ENCODE data around the gene ZDHHC8. TPM values are rescaled to one million over a fixed set of nuclear protein-coding genes. Genes with fewer than 3 reads are reported as not detected.

The ZDHHC8 gene
- total RNA-seq, 1 experiment from 2014 or later, result 51.7 TPM

GRCh38 chr22:20107471-20107901 is 24.1 kb upstream of the ZDHHC8 start:
- Histone ChIP-seq H4K20me1 (ENCODE audit: control insufficient read depth, insufficient read depth, insufficient read length) (no peaks in the 10 kb centered on the region), H2BK12ac (ENCODE audit: insufficient read length, low read depth, low read length) (no peak overlapping the region), H2AK5ac (ENCODE audit: insufficient read length, low read length) (no peak overlapping the region), H3K4me1 (ENCODE audit: insufficient read depth, low read length) (no peaks in the 10 kb centered on the region), H2BK15ac (ENCODE audit: low read depth, low read length) (no peak overlapping the region), H4K5ac (ENCODE audit: insufficient read length, low read depth, low read length) (no peak overlapping the region), H3K18ac (ENCODE audit: insufficient read length, low read depth, low read length) (no peak overlapping the region), H3K56ac (ENCODE audit: insufficient read length, low read depth, low read length) (no peak overlapping the region), H3K14ac (ENCODE audit: insufficient read depth, low read length) (no peak overlapping the region), H3K4me2 (ENCODE audit: insufficient read depth, insufficient read length, low read length) (no peak overlapping the region), H3K9me3 (ENCODE audit: control insufficient read depth, low read depth, low read length) (no peaks in the 10 kb centered on the region), H3K9ac (ENCODE audit: extremely low read depth, insufficient read length, low read length) (no peak overlapping the region), H3K4ac (ENCODE audit: low read depth, low read length) (no peak overlapping the region), H2BK120ac (ENCODE audit: low read depth, low read length, poor library complexity, severe bottlenecking) (no peak overlapping the region), H3K23ac (ENCODE audit: insufficient read length, low read depth, low read length) (no peak overlapping the region), H3K27ac (ENCODE audit: insufficient read length, low read depth, low read length) (no peak overlapping the region), H2BK20ac (ENCODE audit: low read depth, low read length, poor library complexity, severe bottlenecking) (no peak overlapping the region), H2BK5ac (ENCODE audit: insufficient read length, low read length) (no peak overlapping the region), H4K8ac (replicated peaks; ENCODE audit: insufficient read length, low read depth, low read length) (no peak overlapping the region), H2AFZ (ENCODE audit: low read length) (no peak overlapping the region), H3K23me2 (ENCODE audit: insufficient read length, low read depth, low read length, poor library complexity, severe bottlenecking) (no peaks in the 10 kb centered on the region), H4K91ac (ENCODE audit: insufficient read length, low read depth, low read length) (no peak overlapping the region), H3T11ph (ENCODE audit: low read length) (no peak overlapping the region), H3K27me3 (ENCODE audit: insufficient read depth, low read length) (no peaks in the 10 kb centered on the region; the same call in 1 of the 2 replicates), H3K79me2 (ENCODE audit: insufficient read depth, low read length) (0 out of 2 replicates have a peak, but pooled peaks cover 2% of the 10 kb centered on the region), H3K79me1 (ENCODE audit: insufficient read depth, low read depth, low read length, poor library complexity, severe bottlenecking) (no peaks in the 10 kb centered on the region)
- Mint-ChIP-seq H3K27ac (no peak overlapping the region), H3K27me3 (ENCODE audit: low read depth) (no peaks in the 10 kb centered on the region; the same call in 1 of the 2 replicates), H3K9me3 (no peaks in the 10 kb centered on the region), H3K4me1 (no peaks in the 10 kb centered on the region; a peak in 2 of 4 replicates), H3K4me3 (no peak overlapping the region), H3K36me3 (ENCODE audit: insufficient read depth in 1 of 3, low read depth in 3 of 3) (peaks cover 26 to 87% (median 76%) of the 10 kb centered on the region in 3 experiments; a peak in 6 of 7 replicates)
- no peak for DNase-seq
- WGBS (ENCODE audit: extremely low coverage, insufficient read length, low lambda C conversion rate), result no CpG with 5 or more reads among the region's 7 CpGs
- TF ChIP-seq CTCF (conservative IDR thresholded peaks at IDR 0.05), result no peak
